Myocyte (in vitro differentiated cells): ENCODE measurements around the gene PRKN. TPM values are rescaled to one million over a fixed set of nuclear protein-coding genes. Genes with fewer than 3 reads are reported as not detected.
A peak's percentile ranks its signal among the peaks of the same experiment; 100 is the strongest.
"Not testable (repeated sequence)": the region's sequence is repeated elsewhere in the genome, so short reads cannot be mapped to it uniquely, and the experiment has no call there.

Experiments
- DNase-seq: peaks from one replicate; pipeline ENCODE4 v3.0.0-alpha.2; 2012; ENCODE audit warnings: low read depth
- total RNA-seq: library from RNA; depleted of rRNA; stranded (reverse); fragments of >200 nt; gene quantifications from 2 replicates; pipeline ENCODE4 v1.2.3, GENCODE V29; 2014

Gene PRKN
- total RNA-seq, 1 donor from 2014 or later = 8.9 TPM

- no peak for DNase-seq
Measured at GRCh38 chr6:161533266-161533665, 1194.3 kb downstream of the PRKN start.

- no peak for DNase-seq
Measured at GRCh38 chr6:161532536-161532935, 1195.0 kb downstream of the PRKN start.

- DNase-seq = no peak
Measured at GRCh38 chr6:161526794-161527193, 1200.8 kb downstream of the PRKN start.

GRCh38 chr6:161523362-161523761, 1204.2 kb downstream of the PRKN start:
- no peak for DNase-seq

GRCh38 chr6:161522276-161522675, 1205.3 kb downstream of the PRKN start:
- DNase-seq = no peak

GRCh38 chr6:161511447-161512095, 1216.0 kb downstream of the PRKN start:
- DNase-seq = no peak

GRCh38 chr6:161508341-161508740, 1219.2 kb downstream of the PRKN start:
- DNase-seq = no peak

- DNase-seq = peak; percentile 93
Measured at GRCh38 chr6:161507375-161507774, 1220.2 kb downstream of the PRKN start.

- peak; percentile 65 for DNase-seq
Measured at GRCh38 chr6:161503570-161503969, 1224.0 kb downstream of the PRKN start.

- no peak for DNase-seq
Measured at GRCh38 chr6:161498881-161499280, 1228.7 kb downstream of the PRKN start.

GRCh38 chr6:161498359-161498758, 1229.2 kb downstream of the PRKN start:
- peak; percentile 38 for DNase-seq

- DNase-seq = no peak
Measured at GRCh38 chr6:161496941-161497340, 1230.6 kb downstream of the PRKN start.

GRCh38 chr6:161496271-161496670, 1231.3 kb downstream of the PRKN start:
- DNase-seq = not testable (repeated sequence)

GRCh38 chr6:161494566-161494965, 1233.0 kb downstream of the PRKN start:
- DNase-seq = no peak

- no peak for DNase-seq
Measured at GRCh38 chr6:161493576-161494118, 1233.9 kb downstream of the PRKN start.

- no peak for DNase-seq
Measured at GRCh38 chr6:161489626-161490306, 1237.8 kb downstream of the PRKN start.

GRCh38 chr6:161487694-161488093, 1239.9 kb downstream of the PRKN start:
- DNase-seq = no peak

GRCh38 chr6:161487217-161487531, 1240.4 kb downstream of the PRKN start:
- no peak for DNase-seq

- peak; percentile 49 for DNase-seq
Measured at GRCh38 chr6:161486361-161487216, 1241.0 kb downstream of the PRKN start.

- no peak for DNase-seq
Measured at GRCh38 chr6:161482517-161482858, 1245.1 kb downstream of the PRKN start.

- no peak for DNase-seq
Measured at GRCh38 chr6:161481786-161482516, 1245.6 kb downstream of the PRKN start.
